NCI-H460 (cell line): ENCODE measurements around the gene FOXA3. TPM values are rescaled to one million over a fixed set of nuclear protein-coding genes. Genes with fewer than 3 reads are reported as not detected.
A peak's percentile ranks its signal among the peaks of the same experiment; 100 is the strongest.

Source experiments
- DNase-seq: peaks from one replicate; pipeline ENCODE4 v3.0.0-alpha.2; 2016; ENCODE audit warnings: low read depth; ENCODE audit errors: extremely low read depth
- polyA plus RNA-seq: library from polyadenylated mRNA; depleted of rRNA; stranded (reverse); fragments of >200 nt; gene quantifications from 2 replicates; pipeline ENCODE4 v1.2.3, GENCODE V29; 2014; cell fraction: nucleus; rRNA removed
- total RNA-seq: library from RNA; depleted of rRNA; stranded (reverse); fragments of >200 nt; shearing (Covaris generic); gene quantifications from 2 replicates; pipeline ENCODE4 v1.2.3, GENCODE V29; 2014; rRNA removed

The FOXA3 gene
- 0.14 TPM in 1 of 2 replicates, not detected in the other for total RNA-seq
- not detected in 2 replicates for polyA plus RNA-seq

DNA sequence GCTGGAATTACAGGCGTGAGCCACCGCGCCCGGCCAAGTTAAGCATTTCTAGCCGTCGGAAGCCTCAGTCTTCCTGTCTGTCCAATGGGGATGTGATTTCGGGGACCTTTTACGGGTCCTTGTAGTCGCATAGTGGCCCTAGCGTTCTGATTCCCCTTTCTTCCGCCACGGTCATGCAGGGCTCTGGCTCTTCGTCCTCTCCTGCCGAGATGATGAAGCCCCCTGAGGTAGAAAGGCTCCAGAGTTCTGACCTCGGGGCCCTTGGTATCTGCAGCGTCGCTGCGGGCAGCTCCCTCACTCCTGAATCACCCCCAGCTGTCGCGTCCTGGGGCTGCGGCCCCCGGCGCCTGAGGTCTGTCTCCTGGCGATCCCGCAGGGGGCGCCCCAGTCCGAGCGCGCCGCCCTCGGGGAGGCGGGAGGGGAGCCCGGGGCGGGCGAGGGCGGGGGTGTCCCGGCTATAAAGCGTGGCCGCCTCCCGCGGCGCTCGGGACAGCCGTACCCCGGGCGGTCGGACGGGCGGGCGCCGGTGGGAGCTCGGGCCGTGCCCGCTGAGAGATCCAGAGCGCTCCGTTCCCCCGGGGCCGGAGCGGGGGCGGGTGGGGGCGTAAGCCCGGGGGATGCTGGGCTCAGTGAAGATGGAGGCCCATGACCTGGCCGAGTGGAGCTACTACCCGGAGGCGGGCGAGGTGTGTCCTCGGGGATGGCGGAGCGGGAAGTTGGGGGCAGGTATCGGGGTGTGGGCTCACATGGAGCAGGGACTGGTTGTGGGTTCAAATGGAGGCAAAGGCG lies at the start of gene FOXA3:
Gene FOXA3 (plus strand): TSS at position 487 of the 789 bp plus-strand sequence. CDS start 131 bp downstream, at position 618.
- DNase-seq: no peak

DNA sequence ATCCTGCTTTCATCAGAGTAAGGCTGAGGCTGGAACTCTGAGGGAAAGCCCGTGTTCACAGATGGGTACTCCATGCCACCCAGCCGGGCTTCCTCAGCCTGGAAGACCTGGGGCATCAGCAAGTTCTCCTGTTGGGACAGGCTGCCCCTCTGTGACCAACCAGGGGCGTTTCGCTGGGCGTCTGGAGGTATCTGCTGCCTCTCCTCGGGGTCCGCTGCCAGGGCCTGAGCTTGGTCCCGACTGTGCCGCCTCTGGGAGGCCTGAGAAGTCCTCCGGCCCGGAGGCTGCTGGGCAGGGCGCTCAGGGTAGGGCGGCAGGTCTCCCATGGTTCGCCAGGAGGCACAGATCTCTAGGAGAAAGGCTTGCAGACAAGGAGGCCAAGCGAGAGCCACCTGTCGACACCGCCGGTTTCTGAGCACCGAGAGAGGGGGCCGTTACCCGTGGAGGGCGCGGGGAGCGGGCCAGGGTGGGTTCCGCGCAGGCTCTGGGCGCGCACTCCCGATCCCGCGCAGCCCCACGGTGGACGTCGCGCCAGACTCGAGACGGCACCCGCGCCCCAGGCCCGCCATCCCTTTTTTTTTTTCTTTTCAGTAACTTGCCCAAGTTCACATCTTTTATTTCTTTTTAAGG lies 49.2 kb upstream of the FOXA3 start, which contains the start of gene RSPH6A:
Gene RSPH6A (minus strand): TSS at position 458 of the 630 bp plus-strand sequence. CDS start 132 bp downstream, at position 326.
- DNase-seq: no peak

DNA sequence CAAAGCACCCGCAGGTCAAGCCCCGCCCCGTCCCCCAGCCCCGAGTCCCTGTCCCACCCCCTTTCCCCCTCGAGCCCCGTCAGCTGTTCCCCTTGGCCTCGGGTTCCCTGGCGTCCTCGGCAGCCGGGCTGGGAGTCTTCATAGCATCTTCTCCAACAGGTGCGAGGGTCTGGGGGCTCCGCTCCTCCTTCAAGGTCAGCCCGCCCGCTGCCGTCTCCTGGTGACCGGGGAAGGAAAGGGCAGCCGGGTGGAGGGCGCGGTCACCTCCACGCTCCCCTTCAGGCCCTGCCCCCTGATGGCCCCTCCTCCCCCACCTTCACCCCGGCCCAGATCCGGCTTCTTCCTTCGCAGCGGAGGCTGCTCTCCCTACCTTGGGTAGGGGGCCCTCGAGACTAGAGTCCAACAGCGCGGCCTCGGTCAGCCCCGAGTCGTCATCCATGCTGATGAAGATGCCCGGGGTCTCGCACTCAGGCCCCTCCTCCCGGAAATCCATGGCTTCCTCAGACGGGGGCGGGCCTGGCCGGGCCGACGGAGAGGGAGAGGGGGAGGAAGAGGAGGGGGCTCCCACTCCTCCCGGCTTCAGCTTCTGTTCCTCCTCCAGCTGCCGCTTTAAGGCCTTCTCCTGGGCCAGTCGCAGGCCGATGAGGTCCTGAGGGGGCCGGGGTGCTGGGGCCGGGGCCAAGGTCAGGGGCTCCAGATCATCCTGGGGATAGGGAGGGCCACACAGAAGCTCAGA lies 48.5 kb upstream of the FOXA3 start:
- DNase-seq: no peak

DNA sequence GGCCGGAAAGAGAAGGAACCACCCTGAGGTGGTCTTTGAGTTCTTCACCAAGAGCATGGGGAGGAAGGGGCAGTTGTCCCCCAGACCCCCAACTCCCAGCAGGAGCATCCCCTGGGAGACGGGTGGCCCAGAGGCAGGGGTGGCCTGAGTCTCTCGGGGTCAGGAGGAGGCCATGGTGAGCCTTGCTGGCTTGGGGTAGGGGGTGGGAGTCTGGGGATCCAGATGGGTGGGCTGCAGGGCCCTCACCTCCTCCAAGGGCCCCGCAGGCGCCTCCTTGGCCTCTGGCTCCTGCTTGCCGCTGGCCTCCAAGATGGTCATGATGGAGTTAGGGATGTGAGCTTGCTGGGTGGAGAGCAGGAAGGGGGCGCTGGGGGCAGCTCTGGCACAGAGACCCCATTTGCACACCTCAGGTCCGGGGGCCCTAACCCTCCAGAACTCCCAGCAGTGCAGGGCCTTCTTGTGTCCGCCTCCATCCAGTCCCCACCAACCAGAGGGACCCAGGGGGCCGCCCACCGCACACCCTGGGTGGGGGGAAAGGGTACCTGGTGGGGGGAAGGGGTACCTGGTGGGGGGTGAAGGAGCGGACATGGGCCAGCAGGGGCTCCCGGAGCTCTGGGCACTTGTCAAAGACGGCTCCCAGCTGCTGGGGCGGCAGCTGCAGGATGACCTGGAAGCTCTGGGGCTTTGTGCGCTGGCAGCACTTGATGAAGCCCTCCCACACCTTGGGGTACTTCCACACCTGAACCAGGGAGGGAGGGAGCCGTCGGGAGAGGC lies 47.7 kb upstream of the FOXA3 start:
- no peak for DNase-seq

DNA sequence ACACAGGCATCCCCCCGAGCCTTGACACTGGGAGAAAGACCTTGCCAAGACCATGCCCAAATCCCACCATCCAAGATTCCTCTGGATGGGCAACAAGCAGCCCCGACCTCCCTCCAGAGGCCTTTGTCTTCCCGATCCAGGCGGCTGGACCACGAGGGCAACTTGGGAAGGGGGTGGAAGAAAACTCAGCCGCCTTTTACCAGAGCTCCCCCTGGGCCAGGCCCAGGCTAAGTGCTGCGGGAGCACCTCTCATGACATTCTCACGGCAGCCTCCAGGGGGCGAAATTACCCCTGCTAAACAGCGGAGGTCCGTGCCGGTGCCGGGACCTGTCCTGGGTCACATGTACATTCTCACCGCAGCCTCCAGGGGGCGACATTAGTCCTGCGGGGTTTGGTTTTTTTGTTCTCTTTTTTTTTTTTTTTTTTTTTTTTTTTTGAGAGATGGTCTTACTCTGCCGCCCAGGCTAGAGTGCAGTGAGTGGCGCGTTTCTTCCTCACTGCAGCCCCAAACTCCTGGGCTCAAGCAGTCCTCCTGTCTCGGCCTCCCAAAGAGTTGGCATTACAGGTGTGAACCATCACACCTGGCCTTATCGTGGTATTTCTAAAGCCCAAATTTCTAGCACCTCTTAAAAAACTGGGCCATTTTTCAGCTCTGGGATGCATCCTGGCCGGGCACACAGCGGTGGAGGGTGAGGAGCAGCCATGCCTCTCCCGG lies 47.0 kb upstream of the FOXA3 start:
- DNase-seq: peak; percentile 84

DNA sequence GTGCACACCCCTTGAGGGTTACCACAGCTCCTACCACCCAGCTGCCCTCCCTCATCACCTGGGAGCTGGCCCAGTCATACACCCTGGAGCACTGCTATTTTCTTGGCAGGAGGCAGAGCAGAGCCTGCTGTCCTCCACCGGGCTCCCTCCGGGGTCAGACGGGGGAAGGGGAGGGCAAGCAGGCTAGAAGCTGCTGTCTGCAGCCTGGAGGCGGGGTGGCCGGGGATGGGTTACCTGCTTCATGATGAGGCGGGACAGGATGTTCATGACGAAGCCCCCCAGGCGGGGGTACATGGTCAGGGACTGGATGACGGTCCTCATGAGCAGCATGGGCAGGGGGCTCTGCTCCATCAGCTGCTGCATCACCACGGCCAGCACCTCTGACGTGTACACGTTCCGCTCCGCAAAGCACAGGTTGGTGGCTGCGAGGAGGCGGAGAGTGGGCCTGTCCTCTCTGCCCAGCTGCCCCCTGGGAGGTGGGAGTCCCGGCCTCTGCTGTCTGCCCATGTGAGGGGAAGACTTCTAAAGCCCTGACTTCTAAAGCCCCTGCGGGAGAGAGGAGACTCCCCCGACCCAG lies 46.3 kb upstream of the FOXA3 start:
- DNase-seq: no peak

DNA sequence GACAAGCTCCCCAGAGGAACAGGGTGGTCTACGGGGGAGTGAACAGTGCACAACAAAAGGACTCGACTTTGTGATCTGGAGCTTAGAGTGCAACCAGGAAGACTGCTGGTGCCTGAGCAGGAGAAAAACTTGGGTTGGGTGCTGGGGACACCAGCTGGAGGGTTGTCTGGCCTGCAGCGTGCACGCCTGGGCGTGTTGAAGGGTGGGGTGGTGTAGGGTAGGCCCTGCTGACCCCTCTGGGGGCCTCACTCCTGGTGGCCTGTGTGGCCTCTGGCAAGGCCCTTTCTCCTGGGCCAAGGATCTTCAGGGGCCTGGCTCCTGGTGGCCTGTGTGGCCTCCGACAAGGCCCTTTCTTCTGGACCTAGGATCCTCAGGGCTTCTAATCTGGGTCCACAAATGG lies 44.4 kb upstream of the FOXA3 start:
- no peak for DNase-seq

DNA sequence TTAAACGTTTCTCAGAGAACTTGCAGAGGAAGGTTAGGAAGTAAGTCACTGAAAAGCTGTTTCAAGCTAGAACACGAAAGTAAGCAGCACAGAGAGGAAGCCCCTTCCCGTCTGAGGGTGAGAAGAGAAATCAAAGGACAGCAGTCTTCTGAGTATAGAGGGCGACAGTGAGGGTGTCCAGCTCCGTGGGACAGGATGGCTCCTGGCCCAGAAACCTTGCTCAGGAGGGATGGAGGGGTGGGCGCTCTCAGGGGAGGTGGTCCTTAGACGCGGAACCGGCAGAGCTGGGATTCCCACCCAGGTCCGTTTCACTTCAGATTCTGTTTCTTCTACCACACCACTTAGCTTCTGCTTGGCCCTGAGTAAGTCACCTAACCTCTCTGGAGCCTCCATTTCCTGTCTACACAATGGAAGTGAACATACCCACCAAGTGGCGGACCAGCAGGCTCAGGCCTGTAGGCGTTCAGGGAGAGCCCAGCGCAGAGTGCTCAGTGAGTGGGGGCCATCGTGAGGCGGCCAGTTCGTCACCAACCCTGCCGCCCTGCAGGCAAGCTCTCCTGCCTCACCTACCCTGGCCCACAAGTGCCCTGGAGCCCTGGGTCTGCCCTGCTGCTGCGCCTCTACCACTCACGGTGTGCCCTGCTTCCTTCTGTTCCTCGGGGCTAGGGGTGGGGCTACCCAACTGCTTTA lies 43.6 kb upstream of the FOXA3 start:
- no peak for DNase-seq

DNA sequence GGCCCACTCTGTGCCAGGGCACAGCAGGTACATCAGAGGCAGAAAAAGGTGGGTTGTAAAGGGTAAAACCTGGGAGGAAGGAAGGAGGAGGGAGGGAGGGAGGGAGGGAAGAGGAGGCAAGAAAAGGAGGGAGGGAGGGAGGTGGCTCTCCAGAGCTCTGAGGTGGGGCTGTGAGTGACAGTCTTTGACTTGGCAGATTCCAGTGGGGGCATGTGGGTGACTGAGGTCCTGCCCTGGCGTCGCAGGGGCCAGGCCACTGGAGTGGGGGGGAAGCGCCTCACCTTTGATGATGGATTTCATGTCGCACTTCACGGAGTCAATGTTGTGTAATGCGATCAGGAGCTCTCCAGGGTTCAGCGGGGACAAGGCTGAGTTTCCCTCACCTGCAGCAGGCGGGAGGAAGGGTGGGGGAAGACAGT lies 43.0 kb upstream of the FOXA3 start:
- DNase-seq: no peak

DNA sequence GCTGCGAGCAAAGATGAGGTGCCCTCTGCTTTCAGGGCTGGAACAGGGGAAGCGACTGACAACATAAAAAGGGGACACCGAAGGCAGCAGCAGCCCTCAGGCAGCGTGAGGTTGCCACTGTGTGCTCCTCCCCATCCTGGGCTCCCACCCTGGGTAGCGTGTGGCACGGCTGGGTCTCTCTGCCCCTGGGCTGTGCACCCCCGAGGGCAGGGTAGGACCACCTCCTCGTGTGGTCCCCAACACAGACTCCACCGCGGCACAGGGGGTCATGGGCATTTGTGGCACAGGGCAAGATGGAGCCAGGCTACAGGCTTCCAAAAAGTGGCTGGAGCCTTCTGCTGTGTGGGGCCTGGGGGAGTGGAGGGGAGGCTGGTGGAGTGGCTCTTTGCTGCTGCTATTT lies 42.6 kb upstream of the FOXA3 start:
- no peak for DNase-seq

DNA sequence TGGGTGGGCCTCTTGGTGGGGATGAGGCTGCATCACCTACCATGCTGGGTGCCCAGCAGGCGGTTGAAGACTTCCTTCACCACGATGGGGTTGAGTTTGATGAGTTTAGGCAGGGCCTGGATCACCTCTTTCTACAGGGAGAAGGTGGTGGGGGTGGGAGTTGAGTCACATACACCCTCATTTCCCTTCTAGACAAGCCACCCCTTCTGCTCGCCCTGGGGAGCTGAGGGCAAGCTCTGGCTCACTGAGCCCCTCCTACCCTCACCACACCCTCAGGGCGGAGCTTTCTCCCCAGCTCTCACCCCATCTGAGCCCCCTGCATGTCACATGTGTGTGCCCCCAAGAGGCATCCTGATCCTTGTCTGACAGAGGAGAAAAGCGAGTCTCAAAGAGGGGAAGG lies 41.4 kb upstream of the FOXA3 start:
- no peak for DNase-seq

DNA sequence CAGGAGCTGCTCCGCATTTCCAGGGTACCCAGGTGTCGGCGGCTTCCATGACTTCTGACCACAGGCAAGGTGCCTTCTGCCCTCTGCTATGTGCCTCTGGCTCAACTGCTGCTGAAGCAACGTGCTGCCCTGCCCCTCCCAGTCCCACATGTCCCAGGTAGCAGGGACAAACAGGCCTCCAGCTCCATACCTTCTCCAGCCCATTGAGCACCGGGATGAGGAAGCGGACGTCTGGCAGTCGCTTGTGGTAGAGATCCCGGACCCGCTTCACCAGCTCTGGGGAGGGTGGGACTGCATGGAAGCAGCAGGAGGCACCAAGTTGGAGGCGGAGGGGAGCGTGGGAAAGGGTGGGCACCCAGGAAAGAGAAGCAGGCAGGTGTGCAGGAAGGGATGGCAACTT lies 40.9 kb upstream of the FOXA3 start:
- DNase-seq: no peak

DNA sequence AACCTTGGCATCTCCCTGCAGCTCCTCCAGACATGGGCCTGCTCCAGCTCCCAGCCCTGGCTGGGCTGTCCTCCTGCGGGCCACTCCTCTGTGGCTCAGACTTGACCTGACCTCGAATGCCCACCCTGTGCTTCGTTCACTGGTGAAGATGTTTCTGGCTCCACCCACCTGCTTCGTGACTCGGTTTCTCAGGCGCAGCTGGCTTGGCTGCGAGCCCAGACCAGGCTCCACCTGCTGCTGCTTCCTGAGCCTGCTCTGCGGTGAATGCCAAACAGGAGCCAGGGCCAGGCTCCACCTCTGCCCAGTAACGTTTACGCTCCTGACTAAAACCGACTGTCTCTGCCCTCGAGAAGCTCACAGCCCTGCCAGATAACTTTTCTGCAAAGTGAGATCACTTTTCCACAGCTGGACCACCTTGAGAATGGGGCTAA lies 40.1 kb upstream of the FOXA3 start:
- DNase-seq: no peak

DNA sequence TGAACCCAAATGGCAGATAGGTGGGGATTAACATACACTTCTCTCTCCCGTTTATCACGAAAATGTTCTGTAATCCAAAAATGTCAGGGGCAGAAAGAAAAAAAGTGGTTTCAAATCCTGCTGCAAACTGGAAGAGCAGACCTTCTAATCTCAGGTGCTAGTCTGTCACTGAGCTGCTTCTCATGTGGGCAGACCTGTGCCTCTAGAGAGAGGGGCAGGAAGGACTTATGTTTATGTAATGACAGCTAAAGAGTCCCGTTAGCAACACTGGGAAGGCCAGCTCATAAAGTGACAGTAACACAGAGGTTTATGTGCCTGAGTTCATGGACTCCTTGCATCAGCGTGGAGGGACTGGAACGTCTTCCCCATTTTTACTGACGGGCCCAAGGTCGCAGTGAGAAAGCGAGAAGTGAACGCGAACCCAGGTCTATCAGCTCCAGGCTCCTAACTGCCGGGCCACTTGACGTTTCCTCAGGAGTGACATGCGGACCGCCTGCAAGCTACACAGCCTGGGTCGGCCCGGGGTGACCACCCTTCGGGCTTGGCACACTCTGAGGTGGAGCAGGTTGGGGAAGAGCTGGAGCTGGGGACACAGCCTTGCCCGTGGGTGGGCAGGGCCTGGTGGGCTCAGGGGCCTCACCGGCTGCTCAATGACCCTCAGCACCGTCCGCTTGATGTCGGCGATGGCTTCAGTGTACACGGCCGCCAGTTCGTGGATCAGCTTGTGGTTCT lies 39.4 kb upstream of the FOXA3 start:
- DNase-seq: no peak

DNA sequence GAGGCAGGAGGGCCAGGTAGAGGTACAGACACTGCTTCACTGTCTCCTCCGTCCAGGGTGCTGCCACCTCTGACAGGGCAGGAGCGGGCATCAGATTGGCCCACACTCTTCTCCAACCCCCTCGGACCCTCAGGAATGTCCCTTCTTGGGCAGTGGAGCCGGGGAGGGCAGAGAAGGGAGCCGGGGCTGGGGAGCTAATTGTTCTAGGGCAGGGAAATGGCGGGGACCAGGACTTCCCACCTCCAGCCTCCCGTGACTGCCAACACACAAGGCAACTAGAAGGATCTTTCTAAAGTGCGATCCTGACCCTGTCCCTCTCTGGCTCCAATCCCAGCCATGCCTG lies 38.9 kb upstream of the FOXA3 start:
- no peak for DNase-seq

DNA sequence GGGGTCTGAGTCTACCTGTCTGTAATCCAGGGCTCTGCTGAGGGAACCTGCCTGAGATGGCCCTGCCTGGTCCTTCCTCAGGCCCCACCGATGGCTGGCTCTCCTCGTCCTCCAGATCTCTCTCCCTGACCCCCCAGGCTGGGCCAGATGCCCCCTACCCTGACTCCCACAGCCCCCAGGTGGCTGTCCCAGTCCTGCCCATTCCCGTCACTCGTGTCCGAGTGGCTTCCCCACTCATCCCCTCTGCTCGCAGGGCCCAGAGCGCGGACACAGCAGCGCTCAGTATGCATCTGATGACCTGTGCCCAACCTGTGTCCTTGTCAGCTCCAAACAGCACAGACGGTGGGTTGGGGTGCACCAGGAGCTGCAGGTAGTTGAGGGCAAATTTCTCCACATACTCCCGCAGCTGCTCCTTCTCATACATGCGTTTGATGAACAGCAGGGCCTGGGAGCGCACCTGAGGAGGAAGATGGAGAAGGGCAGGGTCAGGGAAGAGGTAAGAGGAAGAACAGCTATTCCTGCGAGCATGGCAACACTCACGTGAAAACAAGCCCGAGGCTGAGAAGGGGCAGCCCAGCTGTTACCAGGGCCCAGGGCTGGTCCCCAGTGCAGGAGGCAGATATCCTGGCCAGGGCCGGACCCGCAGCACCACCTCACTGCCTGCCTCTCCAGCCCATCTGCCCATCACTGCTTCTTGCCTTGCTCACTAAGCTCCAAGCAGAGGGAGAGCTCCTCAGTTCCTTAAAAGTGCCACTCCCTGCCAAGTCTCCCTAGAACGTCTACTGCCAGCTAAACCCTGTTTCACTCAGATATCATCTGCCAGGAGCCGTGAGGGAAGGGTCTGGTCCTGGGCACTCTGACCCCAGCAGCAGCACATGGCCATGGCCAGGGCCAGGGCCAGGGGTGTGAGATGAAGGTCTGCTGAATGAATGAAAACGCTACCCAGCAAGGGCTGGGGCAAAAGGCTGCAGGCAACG lies 37.9 kb upstream of the FOXA3 start:
- DNase-seq: no peak

DNA sequence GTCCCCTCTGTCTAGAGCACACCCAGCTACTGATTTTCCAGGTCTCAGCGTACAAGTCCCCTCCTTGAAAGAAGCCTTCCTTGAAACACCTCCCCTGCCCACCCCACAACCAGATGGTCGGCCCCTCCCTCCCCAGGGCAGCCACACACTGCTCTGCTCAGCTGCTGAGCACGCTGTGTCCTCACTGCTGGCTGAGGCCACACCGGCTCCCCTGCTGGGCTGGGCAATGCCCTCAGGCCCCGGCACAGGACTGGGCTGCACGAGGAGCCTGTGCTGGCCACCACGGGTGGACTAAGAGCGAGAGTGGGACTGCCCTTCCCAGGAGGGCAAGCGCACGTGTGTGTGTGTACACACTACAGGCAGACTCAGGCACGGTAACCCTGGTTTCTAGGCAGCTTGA lies 37.2 kb upstream of the FOXA3 start:
- no peak for DNase-seq
